Gastroesophageal sphincter (tissue), 3 donors: Measurements from ENCODE around the gene HS6ST3.

Source experiments
- CTCF ChIP-seq, 4 experiments: fragments of 200-600 bp in 2 of 4; fragments of 450-650 bp in 2 of 4; sonication (generic) in 1 of 4; IDR thresholded peaks; one replicate each; pipeline ENCODE4 v1.5.1; 2017 to 2019; ENCODE audit warnings: antibody characterized with exemption in 4 of 4, mild to moderate bottlenecking in 2 of 4, moderate library complexity in 2 of 4
- EP300 ChIP-seq: sonication (generic); formaldehyde crosslinking; IDR thresholded peaks from one replicate; pipeline ENCODE4 v1.6.1; 2017; ENCODE audit warnings: antibody characterized with exemption, mild to moderate bottlenecking
- POLR2A ChIP-seq, 2 donors: fragments of 450-650 bp; IDR thresholded peaks; one replicate each; pipeline ENCODE4 v1.6.1; 2017; ENCODE audit warnings: antibody characterized with exemption in 2 of 2, mild to moderate bottlenecking in 2 of 2, moderate library complexity in 1 of 2
- POLR2AphosphoS5 ChIP-seq: sonication (generic); formaldehyde crosslinking; IDR thresholded peaks from one replicate; pipeline ENCODE4 v1.6.1; 2017; ENCODE audit warnings: antibody characterized with exemption

- TF ChIP-seq CTCF (IDR thresholded peaks at IDR 0.05) = no peak
- no peak for TF ChIP-seq EP300
- TF ChIP-seq POLR2A (IDR thresholded peaks at IDR 0.05) = no peak
- TF ChIP-seq POLR2AphosphoS5 = no peak
These were observed 112.4 kb downstream of the HS6ST3 start for GRCh38 chr13:96202315-96202714.
